Transverse colon (tissue), 4 donors: ENCODE measurements around the gene GOSR2.

Experiments used
- POLR2A ChIP-seq: fragments of 450-650 bp; IDR thresholded peaks from one replicate; pipeline ENCODE4 v1.6.1; 2016; ENCODE audit warnings: antibody characterized with exemption, mild to moderate bottlenecking, moderate library complexity
- POLR2AphosphoS5 ChIP-seq, 3 donors: sonication (generic); formaldehyde crosslinking; IDR thresholded peaks; one replicate each; pipeline ENCODE4 v1.6.1; 2016; ENCODE audit warnings: antibody characterized with exemption in 3 of 3
- TF ChIP-seq, protein P1 (sequence below), 5 experiments: fragments of 200-600 bp in 3 of 5; fragments of 450-650 bp in 2 of 5; sonication (generic) in 3 of 5; IDR thresholded peaks; 1 replicate in 2 of 5; 2 replicates in 3 of 5; pipeline ENCODE4 v1.5.1; 2016 to 2017; ENCODE audit warnings: antibody characterized with exemption in 5 of 5, inconsistent platforms in 3 of 5, mild to moderate bottlenecking in 2 of 5, moderate library complexity in 1 of 5

DNA sequence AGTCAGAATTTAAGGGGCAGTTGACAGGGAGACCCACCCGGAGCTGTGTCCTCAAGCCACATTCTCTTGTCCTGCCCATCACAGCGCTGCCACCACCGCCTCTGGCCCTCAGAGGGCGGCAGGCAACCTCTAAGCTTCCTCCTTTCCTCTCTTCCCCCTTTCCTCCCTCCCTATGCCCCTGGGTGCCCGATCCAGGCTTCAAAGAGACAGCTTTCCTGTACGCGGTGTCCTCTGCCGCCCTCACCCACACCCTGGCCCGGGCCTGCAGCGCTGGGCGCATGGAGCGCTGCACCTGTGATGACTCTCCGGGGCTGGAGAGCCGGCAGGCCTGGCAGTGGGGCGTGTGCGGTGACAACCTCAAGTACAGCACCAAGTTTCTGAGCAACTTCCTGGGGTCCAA, 48.1 kb upstream of the GOSR2 start:
- TF ChIP-seq POLR2AphosphoS5 (IDR thresholded peaks at IDR 0.05), result no peak
- no peak for TF ChIP-seq POLR2A
- TF ChIP-seq, protein P1, sequence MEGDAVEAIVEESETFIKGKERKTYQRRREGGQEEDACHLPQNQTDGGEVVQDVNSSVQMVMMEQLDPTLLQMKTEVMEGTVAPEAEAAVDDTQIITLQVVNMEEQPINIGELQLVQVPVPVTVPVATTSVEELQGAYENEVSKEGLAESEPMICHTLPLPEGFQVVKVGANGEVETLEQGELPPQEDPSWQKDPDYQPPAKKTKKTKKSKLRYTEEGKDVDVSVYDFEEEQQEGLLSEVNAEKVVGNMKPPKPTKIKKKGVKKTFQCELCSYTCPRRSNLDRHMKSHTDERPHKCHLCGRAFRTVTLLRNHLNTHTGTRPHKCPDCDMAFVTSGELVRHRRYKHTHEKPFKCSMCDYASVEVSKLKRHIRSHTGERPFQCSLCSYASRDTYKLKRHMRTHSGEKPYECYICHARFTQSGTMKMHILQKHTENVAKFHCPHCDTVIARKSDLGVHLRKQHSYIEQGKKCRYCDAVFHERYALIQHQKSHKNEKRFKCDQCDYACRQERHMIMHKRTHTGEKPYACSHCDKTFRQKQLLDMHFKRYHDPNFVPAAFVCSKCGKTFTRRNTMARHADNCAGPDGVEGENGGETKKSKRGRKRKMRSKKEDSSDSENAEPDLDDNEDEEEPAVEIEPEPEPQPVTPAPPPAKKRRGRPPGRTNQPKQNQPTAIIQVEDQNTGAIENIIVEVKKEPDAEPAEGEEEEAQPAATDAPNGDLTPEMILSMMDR (IDR thresholded peaks at IDR 0.05), result no peak
